Measurements from ENCODE around the gene FAM76B.
"Not testable (repeated sequence)": the region's sequence is repeated elsewhere in the genome, so short reads cannot be mapped to it uniquely, and the experiment has no call there.

FAM76B gene

DNA sequence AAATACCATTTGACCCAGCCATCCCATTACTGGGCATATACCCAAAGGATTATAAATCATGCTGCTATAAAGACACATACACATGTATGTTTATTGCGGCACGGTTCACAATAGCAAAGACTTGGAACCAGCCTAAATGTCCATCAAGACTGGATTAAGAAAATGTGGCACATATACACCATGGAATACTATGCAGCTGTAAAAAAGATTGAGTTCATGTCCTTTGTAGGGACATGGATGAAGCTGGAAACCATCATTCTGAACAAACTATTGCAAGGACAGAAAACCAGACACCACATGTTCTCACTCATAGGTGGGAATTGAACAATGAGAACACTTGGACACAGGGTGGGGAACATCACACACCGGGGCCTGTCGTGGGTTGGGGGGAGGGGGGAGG is 21.5 kb upstream of the FAM76B start:
- not testable (repeated sequence) for H3K27ac ChIP-seq (ENCODE audit: low read depth in 2 of 2, low read length in 2 of 2); H3K36me3 ChIP-seq (ENCODE audit: control insufficient read depth in 2 of 2, insufficient read depth in 2 of 2, low read length in 2 of 2); H3K9me3 ChIP-seq (ENCODE audit: control insufficient read depth in 2 of 2, low read length in 2 of 2); H3K9ac ChIP-seq (ENCODE audit: low read depth in 1 of 2, low read length in 2 of 2); H3K4me3 ChIP-seq (ENCODE audit: low read length in 2 of 2); H3K27me3 ChIP-seq (ENCODE audit: control insufficient read depth in 2 of 2, insufficient read depth in 2 of 2, low read length in 2 of 2); H3K4me1 ChIP-seq (ENCODE audit: control insufficient read depth in 2 of 2, insufficient read depth in 2 of 2, low read length in 2 of 2)

DNA sequence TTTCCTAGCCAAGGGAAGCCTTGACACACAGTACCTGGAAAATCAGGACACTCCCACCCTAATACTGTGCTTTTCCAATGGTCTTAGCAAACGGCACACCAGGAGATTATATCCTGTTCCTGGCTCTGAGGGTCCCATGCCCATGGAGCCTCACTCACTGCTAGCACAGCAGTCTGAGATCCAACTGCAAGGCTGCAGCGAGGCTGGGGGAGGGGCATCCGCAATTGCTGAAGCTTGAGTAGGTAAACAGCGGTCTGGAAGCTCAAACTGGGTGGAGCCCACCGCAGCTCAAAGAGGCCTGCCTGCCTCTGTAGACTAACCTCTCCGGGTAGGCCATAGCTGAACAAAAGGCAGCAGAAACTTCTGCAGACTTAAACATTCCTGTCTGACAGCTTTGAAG is 16.9 kb upstream of the FAM76B start:
- peaks cover 0 to 11% of the 10 kb centered on the region in 2 donors for H3K36me3 ChIP-seq (ENCODE audit: control insufficient read depth in 2 of 2, insufficient read depth in 2 of 2, low read length in 2 of 2)
- not testable (repeated sequence) for H3K9me3 ChIP-seq (ENCODE audit: control insufficient read depth in 2 of 2, low read length in 2 of 2); H3K27ac ChIP-seq (ENCODE audit: low read depth in 2 of 2, low read length in 2 of 2); H3K27me3 ChIP-seq (ENCODE audit: control insufficient read depth in 2 of 2, insufficient read depth in 2 of 2, low read length in 2 of 2); H3K4me1 ChIP-seq (ENCODE audit: control insufficient read depth in 2 of 2, insufficient read depth in 2 of 2, low read length in 2 of 2); H3K4me3 ChIP-seq (ENCODE audit: low read length in 2 of 2); H3K9ac ChIP-seq (ENCODE audit: low read depth in 1 of 2, low read length in 2 of 2)

DNA sequence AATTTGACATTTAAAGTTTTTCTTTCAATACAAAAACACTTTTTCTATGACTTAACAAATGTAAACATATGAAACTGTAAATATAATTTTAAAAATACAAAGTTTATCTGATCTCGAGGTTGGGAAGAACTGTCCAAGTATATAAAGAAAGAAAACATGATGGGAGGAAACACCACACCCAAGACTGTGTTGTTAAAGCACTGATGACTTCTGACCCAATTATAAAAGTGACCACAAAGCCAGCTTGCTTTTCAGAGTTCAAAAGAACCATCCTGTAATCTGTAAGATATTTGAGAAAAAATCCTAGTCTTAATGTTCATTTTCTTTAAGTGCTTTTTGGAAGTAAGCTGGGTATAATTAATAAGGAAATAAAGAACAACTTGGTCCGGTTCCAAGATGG is 16.3 kb upstream of the FAM76B start:
- no peak overlapping the region for H3K9ac ChIP-seq (ENCODE audit: low read depth in 1 of 2, low read length in 2 of 2)
- H3K27ac ChIP-seq (ENCODE audit: low read depth in 2 of 2, low read length in 2 of 2) = no peak overlapping the region

DNA sequence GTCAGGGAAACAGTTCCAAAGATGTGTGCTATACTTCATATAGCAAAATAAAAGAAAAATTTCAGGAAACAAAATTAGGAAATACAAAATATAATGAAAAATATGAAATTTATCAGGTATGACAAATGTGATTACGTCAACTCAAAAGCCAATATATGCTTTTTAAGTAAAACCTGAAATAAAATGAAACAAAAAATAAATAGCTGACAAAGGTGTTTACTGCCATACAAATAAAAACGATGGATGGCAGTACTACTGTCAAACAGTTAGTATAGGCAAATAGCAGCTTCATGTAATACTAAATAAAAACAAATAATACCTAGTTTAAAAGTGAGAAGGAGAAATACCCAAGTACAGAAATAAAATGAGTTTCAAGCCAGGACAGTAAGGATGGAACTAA is 14.4 kb upstream of the FAM76B start:
- no peaks in the 10 kb centered on the region for H3K9me3 ChIP-seq (ENCODE audit: control insufficient read depth in 2 of 2, low read length in 2 of 2)
- H3K4me3 ChIP-seq (ENCODE audit: low read length in 2 of 2) = no peak overlapping the region
- no peaks in the 10 kb centered on the region for H3K4me1 ChIP-seq (ENCODE audit: control insufficient read depth in 2 of 2, insufficient read depth in 2 of 2, low read length in 2 of 2)
- peaks cover 12 to 19% of the 10 kb centered on the region in 2 donors for H3K36me3 ChIP-seq (ENCODE audit: control insufficient read depth in 2 of 2, insufficient read depth in 2 of 2, low read length in 2 of 2)
- no peak overlapping the region for H3K27ac ChIP-seq (ENCODE audit: low read depth in 2 of 2, low read length in 2 of 2)
- no peak overlapping the region for H3K9ac ChIP-seq (ENCODE audit: low read depth in 1 of 2, low read length in 2 of 2)
- H3K27me3 ChIP-seq (ENCODE audit: control insufficient read depth in 2 of 2, insufficient read depth in 2 of 2, low read length in 2 of 2) = no peaks in the 10 kb centered on the region

More for the DNA sequence above, 16.3 kb upstream of the FAM76B start:
- H3K27me3 ChIP-seq (ENCODE audit: control insufficient read depth in 2 of 2, insufficient read depth in 2 of 2, low read length in 2 of 2) = no peaks in the 10 kb centered on the region
- H3K4me3 ChIP-seq (ENCODE audit: low read length in 2 of 2) = no peak overlapping the region
- no peaks in the 10 kb centered on the region for H3K4me1 ChIP-seq (ENCODE audit: control insufficient read depth in 2 of 2, insufficient read depth in 2 of 2, low read length in 2 of 2)
- H3K36me3 ChIP-seq (ENCODE audit: control insufficient read depth in 2 of 2, insufficient read depth in 2 of 2, low read length in 2 of 2) = peaks cover 3 to 11% of the 10 kb centered on the region in 2 donors
- no peaks in the 10 kb centered on the region for H3K9me3 ChIP-seq (ENCODE audit: control insufficient read depth in 2 of 2, low read length in 2 of 2)

DNA sequence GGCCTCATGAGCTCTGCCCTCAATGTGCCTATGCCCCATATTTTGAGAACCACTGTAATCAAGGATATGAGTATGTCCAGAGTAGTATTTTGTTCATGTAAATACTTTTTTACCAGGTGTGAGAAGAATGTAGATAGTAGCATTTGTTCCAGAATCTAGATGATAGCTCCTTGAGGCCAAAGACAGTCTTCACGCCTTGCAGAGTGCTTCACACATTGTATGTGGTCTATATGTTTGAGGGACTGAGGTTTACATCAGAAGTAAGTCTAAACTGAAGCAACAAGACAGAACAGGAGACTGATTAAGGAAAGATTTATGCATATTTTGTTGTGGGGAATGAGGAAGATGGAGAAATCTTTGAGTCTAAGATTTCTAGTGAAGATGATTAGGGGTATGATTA is 13.2 kb upstream of the FAM76B start:
- no peaks in the 10 kb centered on the region for H3K27me3 ChIP-seq (ENCODE audit: control insufficient read depth in 2 of 2, insufficient read depth in 2 of 2, low read length in 2 of 2)
- no peaks in the 10 kb centered on the region for H3K9me3 ChIP-seq (ENCODE audit: control insufficient read depth in 2 of 2, low read length in 2 of 2)
- H3K36me3 ChIP-seq (ENCODE audit: control insufficient read depth in 2 of 2, insufficient read depth in 2 of 2, low read length in 2 of 2) = peaks cover 12 to 19% of the 10 kb centered on the region in 2 donors
- no peak overlapping the region for H3K9ac ChIP-seq (ENCODE audit: low read depth in 1 of 2, low read length in 2 of 2)
- H3K4me3 ChIP-seq (ENCODE audit: low read length in 2 of 2) = no peak overlapping the region
- H3K4me1 ChIP-seq (ENCODE audit: control insufficient read depth in 2 of 2, insufficient read depth in 2 of 2, low read length in 2 of 2) = no peaks in the 10 kb centered on the region
- no peak overlapping the region for H3K27ac ChIP-seq (ENCODE audit: low read depth in 2 of 2, low read length in 2 of 2)

DNA sequence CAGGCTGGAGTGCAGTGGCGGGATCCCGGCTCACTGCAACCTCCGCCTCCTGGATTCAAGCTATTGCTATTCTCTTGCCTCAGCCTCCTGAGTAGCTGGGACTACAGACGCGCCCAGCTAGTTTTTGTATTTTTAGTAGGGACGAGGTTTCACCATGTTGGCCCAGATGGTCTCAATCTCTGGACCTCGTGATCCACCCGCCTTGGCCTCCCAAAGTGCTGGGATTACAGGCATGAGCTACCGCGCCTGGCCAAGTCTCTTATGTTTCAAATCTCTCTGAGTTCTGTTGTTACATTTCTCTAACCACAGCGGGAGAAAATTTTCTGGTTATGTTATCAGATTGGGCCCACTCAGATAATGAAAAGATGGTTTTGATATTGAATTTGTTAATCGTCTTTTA is 10.9 kb upstream of the FAM76B start:
- H3K9ac ChIP-seq (ENCODE audit: low read depth in 1 of 2, low read length in 2 of 2) = no peak overlapping the region
- H3K27me3 ChIP-seq (ENCODE audit: control insufficient read depth in 2 of 2, insufficient read depth in 2 of 2, low read length in 2 of 2) = no peaks in the 10 kb centered on the region
- H3K4me3 ChIP-seq (ENCODE audit: low read length in 2 of 2) = no peak overlapping the region

DNA sequence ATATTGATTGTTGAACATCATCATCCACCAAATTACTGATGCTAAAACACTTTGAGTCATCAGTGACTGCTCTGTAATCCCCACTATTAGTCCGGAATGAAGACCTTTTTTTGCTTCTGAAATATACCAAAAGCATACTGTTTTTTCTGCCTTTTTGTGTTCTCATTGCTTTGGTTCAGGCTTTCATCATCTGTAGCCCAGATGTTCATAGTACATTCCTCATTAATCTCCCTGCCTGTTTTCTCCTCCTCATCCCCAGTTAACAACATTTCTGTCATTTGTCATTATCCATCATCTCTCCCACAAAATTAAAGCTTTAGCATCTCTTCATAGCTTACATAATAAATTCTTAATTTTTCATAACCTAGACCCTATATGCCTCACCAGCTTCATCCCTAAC is 10.0 kb upstream of the FAM76B start:
- Histone ChIP-seq H3K27ac (ENCODE audit: low read depth in 2 of 2, low read length in 2 of 2) (no peak overlapping the region), H3K4me1 (ENCODE audit: control insufficient read depth in 2 of 2, insufficient read depth in 2 of 2, low read length in 2 of 2) (no peaks in the 10 kb centered on the region), H3K36me3 (ENCODE audit: control insufficient read depth in 2 of 2, insufficient read depth in 2 of 2, low read length in 2 of 2) (peaks cover 12 to 13% of the 10 kb centered on the region in 2 donors), H3K4me3 (ENCODE audit: low read length in 2 of 2) (no peak overlapping the region), H3K27me3 (ENCODE audit: control insufficient read depth in 2 of 2, insufficient read depth in 2 of 2, low read length in 2 of 2) (no peaks in the 10 kb centered on the region), H3K9me3 (ENCODE audit: control insufficient read depth in 2 of 2, low read length in 2 of 2) (no peaks in the 10 kb centered on the region), H3K9ac (ENCODE audit: low read depth in 1 of 2, low read length in 2 of 2) (no peak overlapping the region)

More for the DNA sequence above, 10.9 kb upstream of the FAM76B start:
- H3K4me1 ChIP-seq (ENCODE audit: control insufficient read depth in 2 of 2, insufficient read depth in 2 of 2, low read length in 2 of 2) = no peaks in the 10 kb centered on the region
- peaks cover 12 to 13% of the 10 kb centered on the region in 2 donors for H3K36me3 ChIP-seq (ENCODE audit: control insufficient read depth in 2 of 2, insufficient read depth in 2 of 2, low read length in 2 of 2)
- H3K27ac ChIP-seq (ENCODE audit: low read depth in 2 of 2, low read length in 2 of 2) = no peak overlapping the region
- no peaks in the 10 kb centered on the region for H3K9me3 ChIP-seq (ENCODE audit: control insufficient read depth in 2 of 2, low read length in 2 of 2)

DNA sequence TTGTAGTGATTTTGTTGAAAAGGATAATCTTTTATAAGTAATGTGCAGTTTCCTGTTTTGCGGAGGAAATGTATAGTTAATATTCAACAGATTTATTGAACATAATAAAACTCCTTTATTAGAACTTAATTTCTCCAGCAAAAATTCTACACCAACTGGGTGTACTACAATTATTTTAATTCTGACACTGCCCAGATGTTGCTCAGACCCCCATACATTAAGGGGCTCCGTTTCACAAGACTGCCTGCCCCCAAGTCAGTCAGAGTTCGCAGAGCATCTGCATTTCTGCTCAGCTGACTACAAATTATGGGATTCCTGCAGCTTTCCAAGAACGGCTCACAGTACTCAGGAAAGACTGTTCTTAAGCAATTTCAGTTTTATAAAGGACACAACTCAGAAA is 6.9 kb upstream of the FAM76B start:
- Histone ChIP-seq H3K9me3 (ENCODE audit: control insufficient read depth in 2 of 2, low read length in 2 of 2) (no peaks in the 10 kb centered on the region), H3K27me3 (ENCODE audit: control insufficient read depth in 2 of 2, insufficient read depth in 2 of 2, low read length in 2 of 2) (no peaks in the 10 kb centered on the region), H3K4me1 (ENCODE audit: control insufficient read depth in 2 of 2, insufficient read depth in 2 of 2, low read length in 2 of 2) (peaks cover 1 to 8% of the 10 kb centered on the region in 2 donors), H3K9ac (ENCODE audit: low read depth in 1 of 2, low read length in 2 of 2) (no peak overlapping the region), H3K4me3 (ENCODE audit: low read length in 2 of 2) (no peak overlapping the region), H3K36me3 (ENCODE audit: control insufficient read depth in 2 of 2, insufficient read depth in 2 of 2, low read length in 2 of 2) (peaks cover 8 to 12% of the 10 kb centered on the region in 2 donors), H3K27ac (ENCODE audit: low read depth in 2 of 2, low read length in 2 of 2) (no peak overlapping the region)

DNA sequence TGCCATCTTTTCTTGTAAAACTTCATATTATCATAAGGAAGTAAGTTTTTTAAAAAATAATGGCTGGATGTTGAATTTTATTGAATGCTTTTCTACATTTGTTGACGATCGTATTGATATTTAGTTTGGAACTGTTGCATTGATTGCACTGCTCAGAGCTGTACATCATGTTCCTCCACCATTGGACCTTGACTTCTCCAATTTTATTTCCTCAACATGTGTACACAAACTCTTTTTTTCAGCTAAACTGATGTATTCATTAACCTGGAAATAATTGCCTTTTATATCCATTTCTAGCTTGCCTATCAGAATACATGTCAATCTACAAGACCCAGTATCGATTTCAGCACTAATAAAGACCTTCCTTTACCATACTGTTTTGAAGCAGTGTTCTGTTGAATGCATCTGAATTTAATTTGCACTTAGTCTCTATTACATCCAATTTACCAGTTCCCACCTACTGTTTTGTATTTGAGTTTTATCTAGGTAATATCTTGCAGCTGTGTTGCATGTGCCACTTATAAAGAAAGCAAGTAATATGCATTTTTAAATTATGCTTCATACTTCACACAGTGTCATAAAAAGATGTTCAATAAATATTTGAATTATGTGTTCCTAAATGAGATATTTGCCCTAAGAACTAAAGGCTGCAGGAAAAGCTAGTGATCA is 6.2 kb upstream of the FAM76B start:
- H3K9me3 ChIP-seq (ENCODE audit: control insufficient read depth in 2 of 2, low read length in 2 of 2) = no peaks in the 10 kb centered on the region

DNA sequence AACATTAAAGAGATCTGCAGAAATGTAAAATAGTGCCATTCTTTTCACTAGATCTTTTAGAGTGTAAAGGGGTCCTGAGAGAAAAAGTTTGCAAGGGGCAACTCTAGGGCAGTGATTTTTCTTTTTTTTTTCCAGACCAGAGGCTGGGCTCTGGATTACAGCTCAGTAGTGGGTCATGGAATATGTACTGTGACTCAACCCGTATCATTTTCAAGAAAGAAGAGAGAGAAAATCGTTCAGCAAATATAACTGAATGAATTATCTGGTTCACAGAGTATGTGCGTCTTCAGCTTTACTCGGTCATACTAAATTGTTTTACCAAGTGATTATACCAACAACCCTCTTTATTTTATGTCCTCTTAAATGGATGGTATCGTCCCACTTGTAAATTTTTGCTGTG is 4.5 kb upstream of the FAM76B start:
- no peaks in the 10 kb centered on the region for H3K9me3 ChIP-seq (ENCODE audit: control insufficient read depth in 2 of 2, low read length in 2 of 2)
- H3K4me3 ChIP-seq (ENCODE audit: low read length in 2 of 2) = no peak overlapping the region
- H3K36me3 ChIP-seq (ENCODE audit: control insufficient read depth in 2 of 2, insufficient read depth in 2 of 2, low read length in 2 of 2) = peaks cover 0 to under 1% of the 10 kb centered on the region in 2 donors
- peaks cover 3 to 12% of the 10 kb centered on the region in 2 donors for H3K4me1 ChIP-seq (ENCODE audit: control insufficient read depth in 2 of 2, insufficient read depth in 2 of 2, low read length in 2 of 2)
- no peak overlapping the region for H3K9ac ChIP-seq (ENCODE audit: low read depth in 1 of 2, low read length in 2 of 2)
- no peaks in the 10 kb centered on the region for H3K27me3 ChIP-seq (ENCODE audit: control insufficient read depth in 2 of 2, insufficient read depth in 2 of 2, low read length in 2 of 2)
- no peak overlapping the region for H3K27ac ChIP-seq (ENCODE audit: low read depth in 2 of 2, low read length in 2 of 2)

More for the DNA sequence above, 6.2 kb upstream of the FAM76B start:
- no peaks in the 10 kb centered on the region for H3K27me3 ChIP-seq (ENCODE audit: control insufficient read depth in 2 of 2, insufficient read depth in 2 of 2, low read length in 2 of 2)
- no peak overlapping the region for H3K27ac ChIP-seq (ENCODE audit: low read depth in 2 of 2, low read length in 2 of 2)
- no peak overlapping the region for H3K9ac ChIP-seq (ENCODE audit: low read depth in 1 of 2, low read length in 2 of 2)
- H3K36me3 ChIP-seq (ENCODE audit: control insufficient read depth in 2 of 2, insufficient read depth in 2 of 2, low read length in 2 of 2) = peaks cover 8 to 9% of the 10 kb centered on the region in 2 donors
- H3K4me3 ChIP-seq (ENCODE audit: low read length in 2 of 2) = no peak overlapping the region
- H3K4me1 ChIP-seq (ENCODE audit: control insufficient read depth in 2 of 2, insufficient read depth in 2 of 2, low read length in 2 of 2) = peaks cover 3 to 12% of the 10 kb centered on the region in 2 donors
